OCI-LY7 (cell line): Measurements from ENCODE around the gene ATP2B1.

ENCODE experiments used
- EZH2phosphoT487 ChIP-seq: fragments of 200-600 bp; sonication (generic); IDR thresholded peaks from 2 replicates; pipeline ENCODE4 v1.6.1; 2018; ENCODE audit warnings: low read depth, borderline replicate concordance, mild to moderate bottlenecking, mixed run types, antibody characterized with exemption, low read length, moderate library complexity, mixed read lengths
- TF ChIP-seq, protein P1 (sequence below): fragments of 200-600 bp; sonication (generic); conservative IDR thresholded peaks from 2 replicates; pipeline ENCODE4 v1.5.1; 2014; ENCODE audit warnings: mild to moderate bottlenecking, antibody characterized with exemption, low read length, moderate library complexity, mixed read lengths

DNA sequence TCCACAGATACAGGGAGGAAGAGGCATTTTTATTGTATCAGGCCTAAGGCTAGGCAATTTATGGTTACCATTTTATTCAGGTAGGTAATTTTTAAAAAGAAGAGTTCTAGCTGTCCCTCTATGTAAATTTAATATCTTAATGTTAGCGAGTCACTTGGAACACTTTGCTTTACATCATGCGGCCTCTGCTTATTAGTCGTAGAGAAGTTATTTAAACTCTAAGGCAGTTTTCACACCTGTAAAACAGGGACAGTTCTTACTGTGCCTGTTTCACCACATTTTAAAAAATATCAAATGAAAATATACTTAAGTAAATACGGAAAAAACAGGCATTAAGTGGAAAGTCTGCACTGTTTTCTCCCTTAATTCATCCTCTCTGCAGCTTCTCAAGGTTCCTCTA, 111.4 kb downstream of the ATP2B1 start:
- TF ChIP-seq, protein P1, sequence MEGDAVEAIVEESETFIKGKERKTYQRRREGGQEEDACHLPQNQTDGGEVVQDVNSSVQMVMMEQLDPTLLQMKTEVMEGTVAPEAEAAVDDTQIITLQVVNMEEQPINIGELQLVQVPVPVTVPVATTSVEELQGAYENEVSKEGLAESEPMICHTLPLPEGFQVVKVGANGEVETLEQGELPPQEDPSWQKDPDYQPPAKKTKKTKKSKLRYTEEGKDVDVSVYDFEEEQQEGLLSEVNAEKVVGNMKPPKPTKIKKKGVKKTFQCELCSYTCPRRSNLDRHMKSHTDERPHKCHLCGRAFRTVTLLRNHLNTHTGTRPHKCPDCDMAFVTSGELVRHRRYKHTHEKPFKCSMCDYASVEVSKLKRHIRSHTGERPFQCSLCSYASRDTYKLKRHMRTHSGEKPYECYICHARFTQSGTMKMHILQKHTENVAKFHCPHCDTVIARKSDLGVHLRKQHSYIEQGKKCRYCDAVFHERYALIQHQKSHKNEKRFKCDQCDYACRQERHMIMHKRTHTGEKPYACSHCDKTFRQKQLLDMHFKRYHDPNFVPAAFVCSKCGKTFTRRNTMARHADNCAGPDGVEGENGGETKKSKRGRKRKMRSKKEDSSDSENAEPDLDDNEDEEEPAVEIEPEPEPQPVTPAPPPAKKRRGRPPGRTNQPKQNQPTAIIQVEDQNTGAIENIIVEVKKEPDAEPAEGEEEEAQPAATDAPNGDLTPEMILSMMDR, result no peak
- no peak for TF ChIP-seq EZH2phosphoT487
